B cell (primary cell): ENCODE data around the gene PCDH9. TPM values are rescaled to one million over a fixed set of nuclear protein-coding genes. Genes with fewer than 3 reads are reported as not detected.

Experiments used
- ATAC-seq: fragments of 200-7000 bp; cut with Tn5 transposase; one replicate; pipeline ENCODE4 v1.10.0; 2021; ENCODE audit warnings: low read depth, mild to moderate bottlenecking, moderate number of reproducible peaks, moderate library complexity
- CTCF ChIA-PET: fragments of 350-600 bp; sonication (Branson Sonifier 250); formaldehyde crosslinking; loops from one replicate; lab custom pipeline; 2021; ENCODE audit warnings: antibody characterized with exemption, inconsistent platforms; lab: Charles Lee
- POLR2A ChIA-PET: fragments of 350-600 bp; sonication (Branson Sonifier 250); formaldehyde crosslinking; loops from one replicate; lab custom pipeline; 2021; ENCODE audit warnings: antibody characterized with exemption; lab: Charles Lee
- DNase-seq: peaks from one replicate; pipeline ENCODE4 v3.0.0; 2013
- H2AFZ ChIP-seq: 2 replicates; pipeline ENCODE4 v1.6.1; 2012; ENCODE audit warnings: mild to moderate bottlenecking, low read depth, low read length; ENCODE audit not compliant: insufficient read depth, poor library complexity, severe bottlenecking
- H3K27ac ChIP-seq, 2 donors: 1 replicate in 1 of 2; 2 replicates in 1 of 2; pipeline ENCODE4 v1.5.1; 2012 to 2013; ENCODE audit warnings: low read length in 2 of 2, mild to moderate bottlenecking in 2 of 2, moderate library complexity in 1 of 2
- H3K27me3 ChIP-seq, 4 experiments: fragments of 200-600 bp in 1 of 4; sonication (generic) in 1 of 4; replicated peaks in 1 of 4; 1 replicate in 2 of 4; 2 replicates in 2 of 4; pipeline versions ENCODE4 v1.6.1 to v1.7.0; 2013 to 2016; ENCODE audit warnings: low read length in 3 of 4, mild to moderate bottlenecking in 2 of 4, mixed read lengths in 1 of 4, moderate library complexity in 1 of 4; ENCODE audit not compliant: insufficient read depth in 4 of 4, control insufficient read depth in 3 of 4; ENCODE audit errors: control extremely low read depth in 1 of 4
- H3K36me3 ChIP-seq, 2 experiments: replicated peaks in 1 of 2; 1 replicate in 1 of 2; 2 replicates in 1 of 2; pipeline versions ENCODE4 v1.6.1 to v1.7.1; 2013; ENCODE audit warnings: low read length in 1 of 2; ENCODE audit not compliant: insufficient read depth in 2 of 2, control insufficient read depth in 1 of 2; ENCODE audit errors: control extremely low read depth in 1 of 2, extremely low read depth in 1 of 2
- H3K4me1 ChIP-seq, 2 donors: fragments of 200-600 bp in 1 of 2; sonication (generic) in 1 of 2; 1 replicate in 1 of 2; 2 replicates in 1 of 2; pipeline versions ENCODE4 v1.5.1 to v1.6.1; 2013 to 2017; ENCODE audit warnings: low read length in 2 of 2; ENCODE audit not compliant: control insufficient read depth in 2 of 2, insufficient read depth in 2 of 2
- H3K4me2 ChIP-seq: replicated peaks from 2 replicates; pipeline ENCODE3; 2012; ENCODE audit warnings: mild to moderate bottlenecking, low read depth, low read length; ENCODE audit not compliant: poor library complexity, severe bottlenecking
- H3K4me3 ChIP-seq, 5 experiments: fragments of 200-600 bp in 1 of 5; sonication (generic) in 1 of 5; 1 replicate in 3 of 5; 2 replicates in 2 of 5; pipeline versions ENCODE4 v1.5.1 to v1.7.0; 2011 to 2016; ENCODE audit warnings: low read length in 4 of 5, mild to moderate bottlenecking in 4 of 5, low read depth in 2 of 5, control low read depth in 1 of 5, moderate library complexity in 1 of 5; ENCODE audit not compliant: insufficient read depth in 1 of 5; ENCODE audit errors: control extremely low read depth in 1 of 5, extremely low read depth in 1 of 5
- H3K79me2 ChIP-seq: fragments of 200-600 bp; sonication (generic); one replicate; pipeline ENCODE4 v1.6.0; 2016; ENCODE audit warnings: low read length; ENCODE audit not compliant: control insufficient read depth, insufficient read depth
- H3K9ac ChIP-seq: fragments of 200-600 bp; sonication (generic); 2 replicates; pipeline ENCODE4 v1.6.1; 2017; ENCODE audit warnings: mild to moderate bottlenecking, low read length, moderate library complexity
- H3K9me3 ChIP-seq, 3 donors: one replicate each; pipeline versions ENCODE4 v1.6.1 to v1.7.1; 2013; ENCODE audit warnings: low read length in 2 of 3; ENCODE audit not compliant: control insufficient read depth in 2 of 3, insufficient read depth in 1 of 3; ENCODE audit errors: control extremely low read depth in 1 of 3
- H4K20me1 ChIP-seq: 2 replicates; pipeline ENCODE4 v1.6.0; 2012; ENCODE audit warnings: mild to moderate bottlenecking, low read length; ENCODE audit not compliant: insufficient read depth, control insufficient read depth, poor library complexity, severe bottlenecking
- H3K27ac Mint-ChIP-seq: one replicate; pipeline ENCODE4 v1.8.0; 2021; ENCODE audit warnings: mixed read lengths
- H3K27me3 Mint-ChIP-seq: one replicate; pipeline ENCODE4 v1.8.0; 2021; ENCODE audit warnings: mixed read lengths
- H3K4me1 Mint-ChIP-seq: one replicate; pipeline ENCODE4 v1.8.0; 2021; ENCODE audit warnings: mixed read lengths
- H3K4me3 Mint-ChIP-seq: one replicate; pipeline ENCODE4 v1.8.0; 2021; ENCODE audit warnings: mixed read lengths
- H3K9me3 Mint-ChIP-seq: one replicate; pipeline ENCODE4 v1.8.0; 2022; ENCODE audit warnings: mixed read lengths; ENCODE audit not compliant: insufficient read depth
- EZH2 ChIP-seq: IDR thresholded peaks from 2 replicates; pipeline ENCODE4 v1.6.1; 2012; ENCODE audit warnings: borderline replicate concordance, low read depth, mild to moderate bottlenecking, moderate library complexity, low read length; ENCODE audit not compliant: insufficient read depth, poor library complexity, severe bottlenecking
- whole genome bisulfite sequencing: methylation state at CpG from one replicate; pipeline ENCODE4 v1.1.5; 2013; ENCODE audit warnings: missing lambda C conversion rate; ENCODE audit not compliant: insufficient coverage; 5-methylcytosine and 5-hydroxymethylcytosine counted together
- intact Hi-C: fragments of 100-400 bp; cut with micrococcal nuclease; formaldehyde crosslinking; loops from one replicate; pipeline ENCODE4 v1.10.0; 2022
- polyA plus RNA-seq: library from polyadenylated mRNA; depleted of rRNA; stranded (reverse); fragments of >200 nt; gene quantifications from 2 replicates; pipeline ENCODE4 v1.2.3, GENCODE V29; 2012
- total RNA-seq, 2 donors: library from RNA; stranded (reverse); fragments of 120-200 nt in 1 of 2; gene quantifications; 1 replicate in 1 of 2; 2 replicates in 1 of 2; pipeline versions ENCODE4 v1.2.3 to v1.2.4, GENCODE V29; 2013 to 2022
- TF ChIP-seq, protein P1 (sequence below): fragments of 200-600 bp; IDR thresholded peaks from one replicate; pipeline ENCODE4 v1.8.0; 2022; ENCODE audit warnings: antibody characterized with exemption, mild to moderate bottlenecking

Gene PCDH9
- total and polyA plus RNA-seq, 2 donors (not counting 1 experiment from before 2014, with no cell fraction given) = 13.1 to 21.8 TPM

DNA sequence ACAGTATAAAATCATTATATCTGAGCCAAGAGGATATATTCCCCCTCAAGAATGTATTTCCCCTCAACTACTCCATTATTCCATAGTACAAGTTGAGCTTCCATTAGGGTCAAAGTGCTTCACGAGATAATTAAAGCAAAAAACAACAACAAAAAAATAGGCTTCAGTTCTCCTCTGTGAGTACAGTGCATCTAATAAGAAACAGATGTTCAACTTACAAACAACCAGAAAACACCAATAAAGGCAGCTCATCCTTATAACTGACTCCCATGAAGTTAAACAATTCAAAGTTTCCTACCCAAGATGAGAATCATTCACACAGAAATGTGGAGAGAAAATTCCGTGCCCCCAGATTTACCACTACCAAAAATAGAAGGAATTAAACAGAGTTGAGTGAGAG, 854.4 kb downstream of the PCDH9 start:
- Histone ChIP-seq H3K9ac (no peak overlapping the region), H3K4me1 (no peaks in the 10 kb centered on the region), H3K36me3 (no peaks in the 10 kb centered on the region), H3K4me3 (no peak overlapping the region), H3K4me2 (no peak overlapping the region), H4K20me1 (no peaks in the 10 kb centered on the region), H3K79me2 (no peaks in the 10 kb centered on the region), H2AFZ (no peak overlapping the region), H3K9me3 (no peaks in the 10 kb centered on the region), H3K27ac (no peak overlapping the region), H3K27me3 (no peaks in the 10 kb centered on the region)
- H3K9me3 Mint-ChIP-seq = no peaks in the 10 kb centered on the region
- TF ChIP-seq EZH2 = no peak
- TF ChIP-seq, protein P1, sequence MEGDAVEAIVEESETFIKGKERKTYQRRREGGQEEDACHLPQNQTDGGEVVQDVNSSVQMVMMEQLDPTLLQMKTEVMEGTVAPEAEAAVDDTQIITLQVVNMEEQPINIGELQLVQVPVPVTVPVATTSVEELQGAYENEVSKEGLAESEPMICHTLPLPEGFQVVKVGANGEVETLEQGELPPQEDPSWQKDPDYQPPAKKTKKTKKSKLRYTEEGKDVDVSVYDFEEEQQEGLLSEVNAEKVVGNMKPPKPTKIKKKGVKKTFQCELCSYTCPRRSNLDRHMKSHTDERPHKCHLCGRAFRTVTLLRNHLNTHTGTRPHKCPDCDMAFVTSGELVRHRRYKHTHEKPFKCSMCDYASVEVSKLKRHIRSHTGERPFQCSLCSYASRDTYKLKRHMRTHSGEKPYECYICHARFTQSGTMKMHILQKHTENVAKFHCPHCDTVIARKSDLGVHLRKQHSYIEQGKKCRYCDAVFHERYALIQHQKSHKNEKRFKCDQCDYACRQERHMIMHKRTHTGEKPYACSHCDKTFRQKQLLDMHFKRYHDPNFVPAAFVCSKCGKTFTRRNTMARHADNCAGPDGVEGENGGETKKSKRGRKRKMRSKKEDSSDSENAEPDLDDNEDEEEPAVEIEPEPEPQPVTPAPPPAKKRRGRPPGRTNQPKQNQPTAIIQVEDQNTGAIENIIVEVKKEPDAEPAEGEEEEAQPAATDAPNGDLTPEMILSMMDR = no peak
- ATAC-seq = no peak
- POLR2A ChIA-PET = no interaction called here
- CTCF ChIA-PET = no interaction called here
- no peaks in the 10 kb centered on the region for H3K27me3 Mint-ChIP-seq
- H3K27ac Mint-ChIP-seq = no peak overlapping the region
- intact Hi-C loops = no loop called here
- no CpG with 5 or more reads among the region's 2 CpGs for WGBS
- no peak overlapping the region for H3K4me3 Mint-ChIP-seq
- DNase-seq = no peak
- H3K4me1 Mint-ChIP-seq = no peaks in the 10 kb centered on the region

DNA sequence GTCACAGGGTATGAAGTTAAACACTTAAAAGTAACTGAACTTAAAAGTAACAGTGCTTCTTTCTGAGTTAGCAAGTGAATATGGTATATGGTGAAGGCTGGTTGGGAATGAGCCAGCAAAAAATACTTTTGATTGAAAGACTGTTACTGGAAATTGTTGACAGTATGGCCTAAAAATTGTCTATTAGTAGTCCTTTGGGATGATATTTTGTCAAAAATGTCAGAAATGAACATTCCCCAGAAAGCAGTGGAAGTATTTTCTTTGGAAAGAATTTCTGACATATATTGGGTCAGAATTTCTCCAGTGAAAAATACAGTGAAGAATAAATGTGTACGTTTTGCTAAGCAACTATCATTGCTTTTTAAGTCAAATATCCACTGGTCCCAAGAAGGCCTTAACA, 860.5 kb downstream of the PCDH9 start:
- Mint-ChIP-seq H3K27ac (no peak overlapping the region), H3K4me3 (no peak overlapping the region), H3K9me3 (no peaks in the 10 kb centered on the region), H3K4me1 (no peaks in the 10 kb centered on the region), H3K27me3 (no peaks in the 10 kb centered on the region)
- H3K4me1 ChIP-seq = no peaks in the 10 kb centered on the region
- TF ChIP-seq, protein P1 = no peak
- no peak for TF ChIP-seq EZH2
- no peak overlapping the region for H3K4me2 ChIP-seq
- DNase-seq (no peak), ATAC-seq (no peak)
- no peaks in the 10 kb centered on the region for H3K27me3 ChIP-seq
- no peaks in the 10 kb centered on the region for H4K20me1 ChIP-seq
- intact Hi-C loops = no loop called here
- POLR2A ChIA-PET = no interaction called here
- no CpG with 5 or more reads among the region's 1 CpG for WGBS
- H3K9ac ChIP-seq = no peak overlapping the region
- no peaks in the 10 kb centered on the region for H3K79me2 ChIP-seq
- CTCF ChIA-PET = interaction anchor here (0.7 kb wide), 1 partner anchor 1395 kb away, joined by 3 read pairs; no protein-coding TSS in a partner anchor
- H3K36me3 ChIP-seq = no peaks in the 10 kb centered on the region
- H3K9me3 ChIP-seq = peaks cover 0 to 2% (median 0%) of the 10 kb centered on the region in 3 donors
- no peak overlapping the region for H3K27ac ChIP-seq
- no peak overlapping the region for H3K4me3 ChIP-seq
- no peak overlapping the region for H2AFZ ChIP-seq
